Skeletal muscle tissue (tissue), 4 donors: ENCODE results near the gene ITFG1. TPM values are rescaled to one million over a fixed set of nuclear protein-coding genes. Genes with fewer than 3 reads are reported as not detected.
"Not testable (repeated sequence)": the region's sequence is repeated elsewhere in the genome, so short reads cannot be mapped to it uniquely, and the experiment has no call there.

Experiments
- H3K27ac ChIP-seq: one replicate; pipeline ENCODE4 v1.7.0; 2013; ENCODE audit warnings: mild to moderate bottlenecking, low read depth, low read length, inconsistent platforms
- H3K27me3 ChIP-seq, 3 donors: one replicate each; pipeline ENCODE4 v1.7.0; 2013; ENCODE audit warnings: low read length in 3 of 3; ENCODE audit not compliant: control insufficient read depth in 3 of 3, insufficient read depth in 3 of 3
- H3K36me3 ChIP-seq, 3 donors: one replicate each; pipeline ENCODE4 v1.7.0; 2013; ENCODE audit warnings: low read length in 3 of 3; ENCODE audit not compliant: control insufficient read depth in 3 of 3, insufficient read depth in 3 of 3
- H3K4me1 ChIP-seq, 3 donors: one replicate each; pipeline ENCODE4 v1.7.0; 2013; ENCODE audit warnings: low read length in 3 of 3, mild to moderate bottlenecking in 3 of 3; ENCODE audit not compliant: control insufficient read depth in 3 of 3, insufficient read depth in 3 of 3
- H3K4me3 ChIP-seq, 3 donors: one replicate each; pipeline ENCODE4 v1.7.0; 2013; ENCODE audit warnings: low read length in 3 of 3
- H3K9ac ChIP-seq, 3 donors: one replicate each; pipeline ENCODE4 v1.7.0; 2013; ENCODE audit warnings: low read length in 3 of 3, mild to moderate bottlenecking in 3 of 3, moderate library complexity in 2 of 3, low read depth in 1 of 3
- H3K9me3 ChIP-seq, 3 donors: one replicate each; pipeline ENCODE4 v1.7.0; 2013; ENCODE audit warnings: low read length in 3 of 3; ENCODE audit not compliant: control insufficient read depth in 3 of 3
- total RNA-seq: library from RNA; depleted of rRNA; stranded (reverse); fragments of >200 nt; gene quantifications from one replicate; pipeline ENCODE4 v1.2.3, GENCODE V29; 2014
- donor health status: Osteomylitis.

ITFG1 gene
- total RNA-seq, 1 donor from 2014 or later, result 89.2 TPM

GRCh38 chr16:47363761-47364160 is 97.1 kb downstream of the ITFG1 start:
- H3K36me3 ChIP-seq, result peaks cover 4 to 6% (median 5%) of the 10 kb centered on the region in 3 donors
- no peaks in the 10 kb centered on the region for H3K9me3 ChIP-seq
- H3K4me3 ChIP-seq, result no peak overlapping the region
- no peak overlapping the region for H3K27ac ChIP-seq
- no peaks in the 10 kb centered on the region for H3K27me3 ChIP-seq
- peaks cover 0 to 8% (median 0%) of the 10 kb centered on the region in 3 donors for H3K4me1 ChIP-seq
- H3K9ac ChIP-seq, result no peak overlapping the region

DNA sequence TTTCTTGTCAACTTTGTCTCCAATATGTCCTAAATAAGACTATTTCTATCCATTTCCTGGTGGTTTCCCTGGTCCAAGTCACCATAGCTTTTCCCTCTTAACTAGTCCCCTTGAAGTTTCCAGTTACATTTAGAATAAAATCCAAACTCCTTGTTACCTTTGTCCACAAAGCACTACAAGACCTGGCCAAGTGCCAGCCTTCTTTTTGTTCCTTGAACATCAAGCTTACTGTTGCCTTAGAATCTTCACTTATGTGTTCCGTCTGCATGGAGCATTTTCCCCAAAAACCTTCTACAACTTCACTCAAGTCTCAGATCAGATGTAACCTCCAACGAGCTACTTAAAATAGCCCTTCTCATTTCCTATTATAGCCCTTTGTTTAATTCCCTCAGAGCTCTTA is 101.4 kb downstream of the ITFG1 start:
- H3K4me1 ChIP-seq, result peaks cover 0 to 9% (median 0%) of the 10 kb centered on the region in 3 donors
- H3K9ac ChIP-seq, result no peak overlapping the region
- no peaks in the 10 kb centered on the region for H3K27me3 ChIP-seq
- no peak overlapping the region for H3K27ac ChIP-seq
- H3K9me3 ChIP-seq, result no peaks in the 10 kb centered on the region
- H3K4me3 ChIP-seq, result no peak overlapping the region
- H3K36me3 ChIP-seq, result peaks cover 0 to 3% (median 0%) of the 10 kb centered on the region in 3 donors

- H3K36me3 ChIP-seq, result peaks cover 0 to 3% (median 0%) of the 10 kb centered on the region in 3 donors
- H3K9me3 ChIP-seq, result peaks cover 0 to 3% (median 0%) of the 10 kb centered on the region in 3 donors
- no peak overlapping the region for H3K4me3 ChIP-seq
- peaks cover 0 to 9% (median 0%) of the 10 kb centered on the region in 3 donors for H3K4me1 ChIP-seq
- H3K9ac ChIP-seq, result no peak overlapping the region
- no peak overlapping the region for H3K27ac ChIP-seq
- no peaks in the 10 kb centered on the region for H3K27me3 ChIP-seq
Observed at GRCh38 chr16:47358816-47359215, 102.0 kb downstream of the ITFG1 start.

GRCh38 chr16:47349029-47349428 is 111.8 kb downstream of the ITFG1 start:
- not testable (repeated sequence) for H3K9me3 ChIP-seq

GRCh38 chr16:47347021-47347696 is 113.7 kb downstream of the ITFG1 start:
- not testable (repeated sequence) for H3K36me3 ChIP-seq, H3K9me3 ChIP-seq, H3K4me1 ChIP-seq, H3K27me3 ChIP-seq, H3K9ac ChIP-seq, H3K4me3 ChIP-seq, H3K27ac ChIP-seq

More at GRCh38 chr16:47349029-47349428, 111.8 kb downstream of the ITFG1 start:
- H3K27ac ChIP-seq, H3K36me3 ChIP-seq, H3K27me3 ChIP-seq, H3K4me3 ChIP-seq, H3K4me1 ChIP-seq, H3K9ac ChIP-seq: not testable (repeated sequence)

- H3K27ac ChIP-seq, result no peak overlapping the region
- H3K4me1 ChIP-seq, result no peaks in the 10 kb centered on the region
- no peaks in the 10 kb centered on the region for H3K27me3 ChIP-seq
- H3K36me3 ChIP-seq, result peaks cover 0 to 2% (median 0%) of the 10 kb centered on the region in 3 donors
- H3K9me3 ChIP-seq, result peaks cover 0 to 7% (median 0%) of the 10 kb centered on the region in 3 donors
- H3K4me3 ChIP-seq, result no peak overlapping the region
- H3K9ac ChIP-seq, result no peak overlapping the region
Observed at GRCh38 chr16:47342055-47342454, 118.8 kb downstream of the ITFG1 start.

GRCh38 chr16:47330562-47330961 is 130.3 kb downstream of the ITFG1 start:
- not testable (repeated sequence) for H3K9me3 ChIP-seq, H3K4me3 ChIP-seq, H3K27ac ChIP-seq, H3K9ac ChIP-seq, H3K36me3 ChIP-seq, H3K27me3 ChIP-seq, H3K4me1 ChIP-seq

- H3K27me3 ChIP-seq, H3K4me3 ChIP-seq, H3K27ac ChIP-seq, H3K36me3 ChIP-seq, H3K9ac ChIP-seq, H3K9me3 ChIP-seq, H3K4me1 ChIP-seq: not testable (repeated sequence)
Observed at GRCh38 chr16:47324309-47324708, 136.6 kb downstream of the ITFG1 start.

DNA sequence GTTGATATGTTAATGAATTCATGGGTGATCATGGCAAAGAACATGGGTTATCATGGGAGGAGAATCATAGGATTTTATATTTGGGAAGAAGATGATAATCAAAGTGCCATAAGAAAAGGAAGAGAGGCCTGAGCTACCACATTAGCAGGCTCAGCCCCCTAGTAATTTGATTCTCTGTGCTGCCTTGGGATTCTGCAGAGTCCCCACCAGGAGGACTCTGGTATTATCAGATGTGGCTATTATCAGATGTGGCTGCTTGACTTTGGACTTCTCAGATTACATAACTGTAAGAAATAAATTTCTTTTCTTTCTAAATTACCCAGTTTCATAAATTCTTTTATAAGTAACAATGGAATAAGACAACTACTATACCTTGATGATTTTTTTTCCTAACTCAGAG is 137.6 kb downstream of the ITFG1 start:
- Histone ChIP-seq H3K27ac (no peak overlapping the region), H3K9me3 (no peaks in the 10 kb centered on the region), H3K4me3 (no peak overlapping the region), H3K36me3 (no peaks in the 10 kb centered on the region), H3K9ac (no peak overlapping the region), H3K4me1 (no peaks in the 10 kb centered on the region), H3K27me3 (no peaks in the 10 kb centered on the region)

DNA sequence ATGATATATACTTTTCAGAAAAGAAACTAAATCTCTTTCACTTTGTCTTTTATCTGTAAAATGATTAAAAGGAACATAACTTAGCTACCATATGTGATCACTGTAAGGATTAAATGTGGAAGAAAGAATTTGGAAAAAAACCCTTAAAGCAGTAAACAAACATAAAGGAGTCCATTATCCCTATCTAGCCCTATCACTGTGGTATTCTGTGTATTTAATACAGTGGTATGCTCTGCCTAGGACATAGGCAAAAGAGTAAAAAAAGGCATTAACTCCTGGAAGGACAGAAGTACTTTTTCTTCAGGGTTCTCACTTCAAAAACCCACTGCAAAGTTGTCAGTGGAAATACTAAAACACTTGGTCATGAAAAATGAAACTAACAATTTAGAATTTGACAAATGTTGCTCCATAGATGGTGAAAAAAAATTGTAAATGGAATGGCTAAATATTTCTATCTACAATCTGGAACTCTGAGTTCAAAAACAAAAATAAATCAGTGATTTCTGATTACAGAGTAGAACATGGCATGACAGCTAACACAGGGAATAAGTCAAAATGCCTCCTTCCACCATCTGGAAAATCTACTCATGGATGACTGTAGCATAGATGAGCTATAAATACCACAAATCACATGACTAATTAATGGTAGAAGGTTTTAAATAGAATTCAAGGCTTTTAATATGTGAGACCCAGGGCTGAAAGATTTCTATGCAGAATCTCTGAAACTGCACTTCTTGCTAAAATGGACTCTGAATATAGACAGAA is 140.1 kb downstream of the ITFG1 start:
- no peak overlapping the region for H3K9ac ChIP-seq
- no peaks in the 10 kb centered on the region for H3K4me1 ChIP-seq
- no peak overlapping the region for H3K27ac ChIP-seq
- H3K4me3 ChIP-seq, result no peak overlapping the region
- no peaks in the 10 kb centered on the region for H3K27me3 ChIP-seq
- H3K9me3 ChIP-seq, result no peaks in the 10 kb centered on the region
- H3K36me3 ChIP-seq, result no peaks in the 10 kb centered on the region
